Measurements from ENCODE around the gene JMJD7.

Gene JMJD7

GRCh38 chr15:41881550-41881919, 53.6 kb downstream of the JMJD7 start:
- no peak for DNase-seq (ENCODE audit: low read depth)
- no peak for TF ChIP-seq CTCF (conservative IDR thresholded peaks at IDR 0.05; ENCODE audit: low read length)
- H3K4me3 ChIP-seq (ENCODE audit: low read length) = no peak overlapping the region

- no peak for DNase-seq (ENCODE audit: low read depth)
- no peak for TF ChIP-seq CTCF (conservative IDR thresholded peaks at IDR 0.05; ENCODE audit: low read length)
- no peak overlapping the region for H3K4me3 ChIP-seq (ENCODE audit: low read length)
Observed at GRCh38 chr15:41881920-41882688, 54.2 kb downstream of the JMJD7 start.

GRCh38 chr15:41882689-41883483, 55.0 kb downstream of the JMJD7 start:
- no peak for TF ChIP-seq CTCF (conservative IDR thresholded peaks at IDR 0.05; ENCODE audit: low read length)
- DNase-seq (ENCODE audit: low read depth) = no peak
- no peak overlapping the region for H3K4me3 ChIP-seq (ENCODE audit: low read length)

GRCh38 chr15:41883484-41883825, 55.6 kb downstream of the JMJD7 start:
- no peak for TF ChIP-seq CTCF (conservative IDR thresholded peaks at IDR 0.05; ENCODE audit: low read length)
- no peak for DNase-seq (ENCODE audit: low read depth)

GRCh38 chr15:41884458-41884857, 56.6 kb downstream of the JMJD7 start:
- no peak for TF ChIP-seq CTCF (conservative IDR thresholded peaks at IDR 0.05; ENCODE audit: low read length)
- H3K4me3 ChIP-seq (ENCODE audit: low read length) = no peak overlapping the region
- DNase-seq (ENCODE audit: low read depth) = no peak

More at GRCh38 chr15:41883484-41883825, 55.6 kb downstream of the JMJD7 start:
- no peak overlapping the region for H3K4me3 ChIP-seq (ENCODE audit: low read length)

- no peak for TF ChIP-seq CTCF (conservative IDR thresholded peaks at IDR 0.05; ENCODE audit: low read length)
- H3K4me3 ChIP-seq (ENCODE audit: low read length) = no peak overlapping the region
Observed at GRCh38 chr15:41885321-41885720, 57.4 kb downstream of the JMJD7 start.

GRCh38 chr15:41885841-41886240, 57.9 kb downstream of the JMJD7 start:
- TF ChIP-seq CTCF (conservative IDR thresholded peaks at IDR 0.05; ENCODE audit: low read length) = no peak
- no peak for DNase-seq (ENCODE audit: low read depth)
- no peak overlapping the region for H3K4me3 ChIP-seq (ENCODE audit: low read length)

More at GRCh38 chr15:41885321-41885720, 57.4 kb downstream of the JMJD7 start:
- DNase-seq (ENCODE audit: low read depth) = no peak

Data from AG10803 (cell line).